PFSK-1 (cell line): ENCODE data around the gene USP48.

Experiments
- FOXP2 ChIP-seq: optimal IDR thresholded peaks from 2 replicates; pipeline ENCODE3; 2011; ENCODE audit warnings: borderline replicate concordance, control low read depth, inconsistent platforms; ENCODE audit not compliant: insufficient read depth; ENCODE audit errors: extremely low read length, extremely low read depth
- POLR2AphosphoS5 ChIP-seq: IDR thresholded peaks from 2 replicates; pipeline ENCODE4 v1.6.1; 2012; ENCODE audit warnings: low read depth, mild to moderate bottlenecking, control low read depth, low read length, moderate library complexity
- SIN3A ChIP-seq: IDR thresholded peaks from 2 replicates; pipeline ENCODE4 v1.6.1; 2012; ENCODE audit warnings: mild to moderate bottlenecking, low read length, moderate library complexity, borderline replicate concordance; ENCODE audit not compliant: insufficient read depth
- TAF1 ChIP-seq: IDR thresholded peaks from 2 replicates; pipeline ENCODE4 v1.6.1; 2012; ENCODE audit warnings: low read length, control low read depth, borderline replicate concordance; ENCODE audit not compliant: insufficient read depth
- TF ChIP-seq, protein P1 (sequence below), 2 experiments: IDR thresholded peaks; 2 replicates each; pipeline versions ENCODE4 v1.6.1 to v1.8.0; 2011 to 2012; ENCODE audit warnings: low read depth in 2 of 2, low read length in 2 of 2, control low read depth in 1 of 2, inconsistent platforms in 1 of 2, mild to moderate bottlenecking in 1 of 2, moderate library complexity in 1 of 2; ENCODE audit not compliant: insufficient read depth in 1 of 2

Gene USP48

DNA sequence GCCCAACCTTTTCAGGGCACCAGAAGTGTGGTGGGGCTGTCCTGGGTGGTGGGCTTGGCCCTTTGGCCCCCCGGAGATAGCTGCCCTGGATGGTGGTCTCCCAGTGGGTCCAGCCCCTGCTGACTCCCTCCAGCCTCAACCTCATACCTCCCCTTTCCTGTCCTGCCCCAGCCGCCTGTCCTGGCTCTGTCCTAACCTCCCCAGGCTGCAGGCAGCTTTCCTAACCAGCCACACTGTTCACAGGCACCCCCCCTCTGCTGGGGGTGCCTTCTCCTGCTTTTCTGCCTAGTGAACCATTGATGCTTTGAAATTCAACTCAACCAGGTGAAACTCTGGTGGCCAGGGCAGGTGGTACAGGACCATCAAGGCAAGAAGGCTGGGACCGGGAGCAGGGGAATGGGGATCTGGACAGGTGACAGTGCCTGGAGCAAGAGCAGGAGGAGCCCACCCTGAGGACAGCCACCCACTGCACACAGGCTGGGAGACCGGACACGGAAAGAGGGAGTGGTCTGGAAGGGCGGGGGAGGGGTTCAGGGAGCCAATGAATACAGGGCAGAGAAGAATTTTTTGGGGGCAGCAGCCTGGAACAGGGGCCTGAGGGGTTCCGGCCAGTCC lies 149.7 kb downstream of the USP48 start:
- TF ChIP-seq SIN3A (no peak), TAF1 (no peak), FOXP2 (no peak), POLR2AphosphoS5 (no peak)
- TF ChIP-seq, protein P1, sequence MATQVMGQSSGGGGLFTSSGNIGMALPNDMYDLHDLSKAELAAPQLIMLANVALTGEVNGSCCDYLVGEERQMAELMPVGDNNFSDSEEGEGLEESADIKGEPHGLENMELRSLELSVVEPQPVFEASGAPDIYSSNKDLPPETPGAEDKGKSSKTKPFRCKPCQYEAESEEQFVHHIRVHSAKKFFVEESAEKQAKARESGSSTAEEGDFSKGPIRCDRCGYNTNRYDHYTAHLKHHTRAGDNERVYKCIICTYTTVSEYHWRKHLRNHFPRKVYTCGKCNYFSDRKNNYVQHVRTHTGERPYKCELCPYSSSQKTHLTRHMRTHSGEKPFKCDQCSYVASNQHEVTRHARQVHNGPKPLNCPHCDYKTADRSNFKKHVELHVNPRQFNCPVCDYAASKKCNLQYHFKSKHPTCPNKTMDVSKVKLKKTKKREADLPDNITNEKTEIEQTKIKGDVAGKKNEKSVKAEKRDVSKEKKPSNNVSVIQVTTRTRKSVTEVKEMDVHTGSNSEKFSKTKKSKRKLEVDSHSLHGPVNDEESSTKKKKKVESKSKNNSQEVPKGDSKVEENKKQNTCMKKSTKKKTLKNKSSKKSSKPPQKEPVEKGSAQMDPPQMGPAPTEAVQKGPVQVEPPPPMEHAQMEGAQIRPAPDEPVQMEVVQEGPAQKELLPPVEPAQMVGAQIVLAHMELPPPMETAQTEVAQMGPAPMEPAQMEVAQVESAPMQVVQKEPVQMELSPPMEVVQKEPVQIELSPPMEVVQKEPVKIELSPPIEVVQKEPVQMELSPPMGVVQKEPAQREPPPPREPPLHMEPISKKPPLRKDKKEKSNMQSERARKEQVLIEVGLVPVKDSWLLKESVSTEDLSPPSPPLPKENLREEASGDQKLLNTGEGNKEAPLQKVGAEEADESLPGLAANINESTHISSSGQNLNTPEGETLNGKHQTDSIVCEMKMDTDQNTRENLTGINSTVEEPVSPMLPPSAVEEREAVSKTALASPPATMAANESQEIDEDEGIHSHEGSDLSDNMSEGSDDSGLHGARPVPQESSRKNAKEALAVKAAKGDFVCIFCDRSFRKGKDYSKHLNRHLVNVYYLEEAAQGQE (IDR thresholded peaks at IDR 0.05; ENCODE audit: insufficient read depth in 1 of 2, low read depth in 2 of 2, low read length in 2 of 2) = no peak

GRCh38 chr1:21631944-21632887 lies 150.7 kb downstream of the USP48 start:
- TF ChIP-seq POLR2AphosphoS5 (no peak), SIN3A (no peak), FOXP2 (no peak), TAF1 (no peak)
- TF ChIP-seq, protein P1 (IDR thresholded peaks at IDR 0.05; ENCODE audit: insufficient read depth in 1 of 2, low read depth in 2 of 2, low read length in 2 of 2) = no peak

DNA sequence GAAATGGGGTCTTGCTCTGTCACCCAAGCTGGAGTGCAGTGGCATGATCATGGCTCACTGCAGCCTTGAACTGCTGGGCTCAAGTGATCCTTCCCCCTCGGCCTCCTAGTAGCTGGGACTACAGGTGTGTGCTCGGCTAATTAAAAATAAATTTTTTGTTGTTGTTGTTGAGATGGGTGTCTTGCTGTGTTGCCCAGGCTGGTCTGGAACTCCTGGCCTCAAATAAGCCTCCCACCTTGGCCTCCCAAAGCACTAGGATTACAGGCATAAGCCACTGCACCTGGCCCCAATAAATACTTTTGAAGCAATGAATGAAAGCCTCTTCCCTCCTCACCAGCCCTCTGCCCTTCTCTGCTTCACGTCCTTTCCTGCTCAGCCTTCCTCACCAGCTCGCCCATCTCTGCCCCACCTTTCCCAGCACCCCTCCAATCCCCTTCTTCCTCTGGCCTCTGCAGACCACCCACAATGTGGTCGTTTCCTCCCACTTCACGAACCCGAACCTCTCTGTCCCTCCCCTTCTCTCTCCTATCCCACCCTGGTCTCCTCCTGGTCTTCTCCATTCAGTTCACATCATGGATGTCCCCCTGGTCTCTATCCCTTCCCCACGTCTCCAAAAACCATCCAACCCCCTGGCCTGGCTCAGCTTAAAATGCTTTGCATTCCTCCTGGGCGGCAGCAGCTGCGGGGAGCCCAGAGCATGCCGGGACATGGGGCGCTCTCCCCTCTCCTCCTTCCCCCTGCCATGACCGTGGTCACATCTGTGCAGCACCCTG lies 152.2 kb downstream of the USP48 start:
- TF ChIP-seq POLR2AphosphoS5 (no peak), TAF1 (no peak)

- TF ChIP-seq, protein P1 (IDR thresholded peaks at IDR 0.05; ENCODE audit: insufficient read depth in 1 of 2, low read depth in 2 of 2, low read length in 2 of 2) = no peak
- no peak for TF ChIP-seq FOXP2
- TF ChIP-seq POLR2AphosphoS5 = no peak
- TF ChIP-seq TAF1 = no peak
- no peak for TF ChIP-seq SIN3A
Observed at GRCh38 chr1:21629971-21630370, 153.0 kb downstream of the USP48 start.

GRCh38 chr1:21628798-21629393 lies 154.1 kb downstream of the USP48 start:
- no peak for TF ChIP-seq FOXP2
- no peak for TF ChIP-seq SIN3A
- TF ChIP-seq, protein P1 (IDR thresholded peaks at IDR 0.05; ENCODE audit: insufficient read depth in 1 of 2, low read depth in 2 of 2, low read length in 2 of 2) = no peak
- TF ChIP-seq TAF1 = no peak
- no peak for TF ChIP-seq POLR2AphosphoS5
